Suppressor macrophage treated with lipopolysaccharide for 1 hour (primary cell): ENCODE results near the gene KRTAP9-6.
"Not testable (repeated sequence)": the region's sequence is repeated elsewhere in the genome, so short reads cannot be mapped to it uniquely, and the experiment has no call there.

Source experiments
- DNase-seq, 3 donors: peaks; one replicate each; pipeline ENCODE4 v3.0.0-alpha.2; 2020 to 2022

KRTAP9-6 gene

GRCh38 chr17:41271858-41272257, 6.7 kb downstream of the KRTAP9-6 start:
- no peak for DNase-seq

- not testable (repeated sequence) for DNase-seq
These were observed 10.5 kb downstream of the KRTAP9-6 start, which contains the start of gene KRTAP9-7 for GRCh38 chr17:41275648-41276190. KRTAP9-7 (plus strand) TSS chr17:41275698; CDS start chr17:41275698, 0 bp downstream.

GRCh38 chr17:41278176-41278955, 13.2 kb downstream of the KRTAP9-6 start:
- no peak for DNase-seq

- DNase-seq, result no peak
These were observed 18.9 kb downstream of the KRTAP9-6 start for GRCh38 chr17:41284043-41284442.

GRCh38 chr17:41284546-41284945, 19.4 kb downstream of the KRTAP9-6 start:
- DNase-seq, result peak in 2 of 3 donors; percentile 44

GRCh38 chr17:41287050-41287449, 21.9 kb downstream of the KRTAP9-6 start:
- peak in 1 of 3 donors; percentile 22 for DNase-seq

GRCh38 chr17:41294016-41294415, 28.8 kb downstream of the KRTAP9-6 start:
- no peak for DNase-seq

GRCh38 chr17:41296846-41297245, 31.7 kb downstream of the KRTAP9-6 start:
- no peak for DNase-seq

GRCh38 chr17:41298458-41299135, 33.4 kb downstream of the KRTAP9-6 start:
- DNase-seq, result no peak

GRCh38 chr17:41301204-41301790, 36.1 kb downstream of the KRTAP9-6 start:
- DNase-seq, result no peak

GRCh38 chr17:41301916-41302901, 37.0 kb downstream of the KRTAP9-6 start, which contains the start of gene KRTAP29-1:
KRTAP29-1 (minus strand) TSS chr17:41302851; CDS start chr17:41302851, 0 bp downstream.
- DNase-seq, result no peak

GRCh38 chr17:41302981-41303380, 37.8 kb downstream of the KRTAP9-6 start:
- DNase-seq, result no peak

GRCh38 chr17:41304091-41304490, 38.9 kb downstream of the KRTAP9-6 start:
- no peak for DNase-seq

- DNase-seq, result peak in 2 of 3 donors; percentile 34 to 43
These were observed 42.5 kb downstream of the KRTAP9-6 start for GRCh38 chr17:41307647-41308046.

GRCh38 chr17:41308251-41308917, 43.2 kb downstream of the KRTAP9-6 start:
- no peak for DNase-seq

GRCh38 chr17:41308918-41309359, 43.8 kb downstream of the KRTAP9-6 start, which contains the start of gene KRTAP16-1:
KRTAP16-1 (minus strand) TSS chr17:41309309; CDS start chr17:41309253, 56 bp downstream.
- DNase-seq, result no peak

- no peak for DNase-seq
These were observed 45.9 kb downstream of the KRTAP9-6 start for GRCh38 chr17:41311111-41311510.

- DNase-seq, result no peak
These were observed 50.1 kb downstream of the KRTAP9-6 start, which contains the start of gene KRTAP17-1 for GRCh38 chr17:41315204-41315794. KRTAP17-1 (minus strand) TSS chr17:41315710; CDS start chr17:41315650, 60 bp downstream.
